Mesothelial cell of epicardium (in vitro differentiated cells): ENCODE data around the gene TCEAL9. TPM values are rescaled to one million over a fixed set of nuclear protein-coding genes. Genes with fewer than 3 reads are reported as not detected.

Source experiments
- DNase-seq, 2 experiments: peaks; one replicate each; pipeline ENCODE4 v3.0.0; 2021; ENCODE audit warnings: low spot score in 2 of 2; ENCODE audit not compliant: unreplicated experiment in 2 of 2
- H3K27ac Mint-ChIP-seq: 2 replicates; pipeline ENCODE4 v1.8.0; 2021; ENCODE audit warnings: mixed read lengths
- H3K27me3 Mint-ChIP-seq: 2 replicates; pipeline ENCODE4 v1.8.0; 2021; ENCODE audit warnings: low read depth, mixed read lengths
- H3K36me3 Mint-ChIP-seq: 2 replicates; pipeline ENCODE4 v1.8.0; 2021; ENCODE audit warnings: mixed read lengths
- H3K4me1 Mint-ChIP-seq: 2 replicates; pipeline ENCODE4 v1.8.0; 2021; ENCODE audit warnings: mixed read lengths
- H3K4me3 Mint-ChIP-seq: 2 replicates; pipeline ENCODE4 v1.8.0; 2021; ENCODE audit warnings: mild to moderate bottlenecking, moderate library complexity, mixed read lengths
- H3K9me3 Mint-ChIP-seq: 2 replicates; pipeline ENCODE4 v1.8.0; 2021; ENCODE audit warnings: mixed read lengths
- CTCF ChIP-seq: fragments of 200-600 bp; sonication (generic); IDR thresholded peaks from one replicate; pipeline ENCODE4 v1.5.0; 2021; ENCODE audit warnings: antibody characterized with exemption; ENCODE audit not compliant: unreplicated experiment
- total RNA-seq: library from RNA; stranded (reverse); gene quantifications from 3 replicates; pipeline ENCODE4 v1.2.1, GENCODE V29; 2021

The TCEAL9 gene
- total RNA-seq, result 55.4 to 61.1 TPM (median 60.1 TPM) in 3 replicates

GRCh38 chrX:103356130-103356798 is at the start of gene TCEAL9:
Gene TCEAL9 (plus strand): TSS chrX:103356506. CDS start chrX:103357685, 1,179 bp downstream.
- Mint-ChIP-seq H3K27ac (peak within 1 kb of the TSS; percentile 98), H3K4me1 (peaks cover 20% of the 10 kb centered on the region), H3K4me3 (peak within 1 kb of the TSS; percentile 93), H3K36me3 (peaks cover 9% of the 10 kb centered on the region), H3K27me3 (no peaks in the 10 kb centered on the region), H3K9me3 (peaks cover 12% of the 10 kb centered on the region)
- TF ChIP-seq CTCF, result no peak
- DNase-seq, result no peak

GRCh38 chrX:103309860-103310554 is 46.3 kb upstream of the TCEAL9 start:
- Mint-ChIP-seq H3K27ac (no peak overlapping the region), H3K4me1 (peaks cover 5% of the 10 kb centered on the region), H3K4me3 (peak overlapping the region; percentile 78), H3K9me3 (peaks cover 8% of the 10 kb centered on the region), H3K27me3 (no peaks in the 10 kb centered on the region), H3K36me3 (peaks cover 4% of the 10 kb centered on the region)
- no peak for TF ChIP-seq CTCF
- no peak for DNase-seq

- H3K27me3 Mint-ChIP-seq, result no peaks in the 10 kb centered on the region
- H3K9me3 Mint-ChIP-seq, result peaks cover 7% of the 10 kb centered on the region
- peaks cover 5% of the 10 kb centered on the region for H3K4me1 Mint-ChIP-seq
- no peak for TF ChIP-seq CTCF
- peak within 1 kb of the TSS; percentile 86 for H3K27ac Mint-ChIP-seq
- DNase-seq, result peak; percentile 58 to 83
- H3K36me3 Mint-ChIP-seq, result peaks cover 4% of the 10 kb centered on the region
- peak within 1 kb of the TSS; percentile 78 for H3K4me3 Mint-ChIP-seq
These were observed 45.5 kb upstream of the TCEAL9 start, which contains the start of gene BEX2 for GRCh38 chrX:103310555-103311398. Gene BEX2 (minus strand): TSS chrX:103310990. CDS start chrX:103309976, 1,014 bp downstream.

GRCh38 chrX:103311399-103311780 is 44.9 kb upstream of the TCEAL9 start:
- Mint-ChIP-seq H3K4me1 (peaks cover 5% of the 10 kb centered on the region), H3K9me3 (peaks cover 4% of the 10 kb centered on the region), H3K27me3 (no peaks in the 10 kb centered on the region), H3K4me3 (peak overlapping the region; percentile 78), H3K27ac (no peak overlapping the region), H3K36me3 (peaks cover 4% of the 10 kb centered on the region)
- DNase-seq, result no peak
- TF ChIP-seq CTCF, result no peak

GRCh38 chrX:103329991-103330390 is 26.3 kb upstream of the TCEAL9 start, which contains the start of gene TCEAL7:
Gene TCEAL7 (plus strand): TSS chrX:103330239. CDS start chrX:103331404, 1,165 bp downstream.
- peak within 1 kb of the TSS; percentile 70 for H3K27ac Mint-ChIP-seq
- H3K4me1 Mint-ChIP-seq, result peaks cover 18% of the 10 kb centered on the region
- no peak for TF ChIP-seq CTCF
- H3K27me3 Mint-ChIP-seq, result no peaks in the 10 kb centered on the region
- H3K9me3 Mint-ChIP-seq, result peaks cover 12% of the 10 kb centered on the region
- peak within 1 kb of the TSS; percentile 66 for H3K4me3 Mint-ChIP-seq
- no peaks in the 10 kb centered on the region for H3K36me3 Mint-ChIP-seq
- DNase-seq, result no peak
